LNCaP clone FGC (cell line): ENCODE results near the gene KCNN3.

ENCODE experiments used
- DNase-seq: peaks from one replicate; pipeline ENCODE4 v3.0.0-alpha.2; 2011; ENCODE audit warnings: low read depth
- H3K4me3 ChIP-seq: 2 replicates; pipeline ENCODE4 v1.5.1; 2011; ENCODE audit warnings: mild to moderate bottlenecking, low read depth, low read length, control low read depth
- TF ChIP-seq, protein P1 (sequence below): IDR thresholded peaks from 2 replicates; pipeline ENCODE4 v1.5.1; 2012; ENCODE audit warnings: mild to moderate bottlenecking; ENCODE audit not compliant: control insufficient read depth, insufficient read depth; ENCODE audit errors: extremely low read depth

The KCNN3 gene

DNA sequence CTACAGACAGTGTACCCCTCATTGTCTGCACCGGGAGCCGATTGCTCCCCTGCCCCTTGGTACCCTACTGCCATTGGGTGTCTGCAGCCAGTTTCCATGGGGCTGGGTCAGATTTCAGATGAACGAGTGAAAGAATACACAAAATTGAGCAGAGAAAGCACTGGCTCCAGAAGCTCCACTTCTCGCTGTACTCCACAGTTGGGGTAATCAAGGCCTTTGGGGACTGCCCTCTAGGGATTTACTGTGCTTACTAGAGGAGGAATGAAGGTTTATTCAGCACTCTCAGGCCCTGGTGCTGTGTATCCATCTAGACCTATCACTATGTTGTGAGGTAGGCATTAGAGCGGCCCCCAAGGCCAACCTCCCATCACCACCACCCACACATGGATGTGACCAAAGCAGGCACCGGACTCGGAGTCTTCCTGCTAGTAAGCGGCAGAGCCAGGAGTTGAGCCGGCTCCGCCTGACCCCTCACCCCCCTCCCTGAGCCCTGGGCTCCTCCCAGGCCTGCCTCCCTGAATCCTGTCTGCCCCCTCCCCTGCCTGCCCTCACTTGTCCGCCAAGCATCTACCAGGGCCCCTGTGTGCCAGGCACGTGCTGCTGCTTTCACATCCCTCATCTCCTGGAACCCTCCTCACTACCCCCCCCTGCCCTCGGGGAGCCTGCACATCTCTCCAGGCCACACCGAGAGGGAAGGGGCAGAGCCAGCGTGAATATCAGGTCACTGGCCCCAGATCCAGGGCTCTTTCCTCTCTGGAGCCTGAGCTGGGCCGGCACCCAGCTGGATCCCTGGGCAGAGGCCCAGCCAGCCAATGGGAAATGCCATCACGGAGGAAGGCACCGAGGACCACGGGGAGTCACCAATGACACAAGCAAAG, 23.3 kb downstream of the KCNN3 start:
- no peak overlapping the region for H3K4me3 ChIP-seq
- no peak for DNase-seq
- TF ChIP-seq, protein P1, sequence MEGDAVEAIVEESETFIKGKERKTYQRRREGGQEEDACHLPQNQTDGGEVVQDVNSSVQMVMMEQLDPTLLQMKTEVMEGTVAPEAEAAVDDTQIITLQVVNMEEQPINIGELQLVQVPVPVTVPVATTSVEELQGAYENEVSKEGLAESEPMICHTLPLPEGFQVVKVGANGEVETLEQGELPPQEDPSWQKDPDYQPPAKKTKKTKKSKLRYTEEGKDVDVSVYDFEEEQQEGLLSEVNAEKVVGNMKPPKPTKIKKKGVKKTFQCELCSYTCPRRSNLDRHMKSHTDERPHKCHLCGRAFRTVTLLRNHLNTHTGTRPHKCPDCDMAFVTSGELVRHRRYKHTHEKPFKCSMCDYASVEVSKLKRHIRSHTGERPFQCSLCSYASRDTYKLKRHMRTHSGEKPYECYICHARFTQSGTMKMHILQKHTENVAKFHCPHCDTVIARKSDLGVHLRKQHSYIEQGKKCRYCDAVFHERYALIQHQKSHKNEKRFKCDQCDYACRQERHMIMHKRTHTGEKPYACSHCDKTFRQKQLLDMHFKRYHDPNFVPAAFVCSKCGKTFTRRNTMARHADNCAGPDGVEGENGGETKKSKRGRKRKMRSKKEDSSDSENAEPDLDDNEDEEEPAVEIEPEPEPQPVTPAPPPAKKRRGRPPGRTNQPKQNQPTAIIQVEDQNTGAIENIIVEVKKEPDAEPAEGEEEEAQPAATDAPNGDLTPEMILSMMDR, result no peak

DNA sequence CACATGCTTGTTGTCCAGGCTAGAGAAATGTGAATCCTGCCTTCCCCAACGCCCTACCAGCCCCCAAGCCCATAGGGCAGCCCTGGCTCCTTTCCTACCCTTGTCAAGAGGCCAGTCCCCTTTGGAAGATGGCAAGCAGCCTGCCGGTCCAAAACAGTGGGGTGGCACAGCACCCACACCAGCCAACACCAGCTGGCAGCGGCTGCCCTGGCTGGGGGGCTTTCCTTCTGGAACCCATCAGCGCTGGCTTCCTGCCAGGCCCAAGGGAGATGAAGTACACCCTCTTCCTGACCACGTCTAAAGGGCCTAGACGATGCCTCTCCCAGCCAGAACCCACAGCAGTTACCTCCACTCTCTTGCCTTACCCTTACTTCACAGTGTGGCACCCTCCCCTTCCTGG, 24.2 kb downstream of the KCNN3 start:
- TF ChIP-seq, protein P1, result no peak
- H3K4me3 ChIP-seq, result no peak overlapping the region
- DNase-seq, result no peak

DNA sequence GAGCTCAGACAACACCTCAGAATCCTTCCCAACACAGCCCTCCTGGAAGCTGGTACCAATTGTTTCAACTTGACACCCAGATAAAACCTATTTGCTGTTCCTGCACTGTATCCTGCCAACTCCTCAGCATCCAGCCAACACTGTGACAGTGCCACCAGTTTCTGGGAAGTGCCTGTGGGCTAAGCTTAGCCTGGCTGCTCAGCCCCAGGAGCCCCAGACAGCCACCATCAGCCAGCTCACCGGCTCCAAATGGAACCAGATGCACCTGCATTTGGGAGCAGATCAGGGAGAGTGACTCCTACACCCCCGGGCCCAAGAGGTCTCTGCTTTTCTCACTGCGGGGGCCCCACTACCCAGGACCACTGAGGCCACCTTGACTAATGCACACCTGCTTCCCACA, 24.9 kb downstream of the KCNN3 start:
- no peak overlapping the region for H3K4me3 ChIP-seq
- no peak for DNase-seq
- TF ChIP-seq, protein P1, result no peak

DNA sequence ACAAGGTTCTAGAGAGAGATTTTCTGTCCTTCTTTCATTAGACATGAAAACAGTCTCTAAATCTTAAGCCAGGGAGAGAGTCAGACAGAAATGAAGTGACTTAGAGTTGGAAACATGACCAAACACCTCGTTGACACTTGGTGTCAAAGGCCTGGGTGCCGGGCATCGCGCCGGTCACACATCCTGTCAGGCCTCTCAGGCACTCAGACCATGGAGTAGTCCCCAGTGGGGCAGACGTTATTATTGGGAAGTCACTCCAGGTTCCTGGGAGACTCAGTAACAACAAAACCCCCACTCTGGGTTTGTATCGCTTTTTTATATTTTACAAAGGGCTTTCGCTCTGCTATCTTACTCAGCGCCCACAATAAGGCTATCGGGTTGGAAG, 25.8 kb downstream of the KCNN3 start:
- DNase-seq, result no peak
- H3K4me3 ChIP-seq, result no peak overlapping the region
- TF ChIP-seq, protein P1, result no peak

DNA sequence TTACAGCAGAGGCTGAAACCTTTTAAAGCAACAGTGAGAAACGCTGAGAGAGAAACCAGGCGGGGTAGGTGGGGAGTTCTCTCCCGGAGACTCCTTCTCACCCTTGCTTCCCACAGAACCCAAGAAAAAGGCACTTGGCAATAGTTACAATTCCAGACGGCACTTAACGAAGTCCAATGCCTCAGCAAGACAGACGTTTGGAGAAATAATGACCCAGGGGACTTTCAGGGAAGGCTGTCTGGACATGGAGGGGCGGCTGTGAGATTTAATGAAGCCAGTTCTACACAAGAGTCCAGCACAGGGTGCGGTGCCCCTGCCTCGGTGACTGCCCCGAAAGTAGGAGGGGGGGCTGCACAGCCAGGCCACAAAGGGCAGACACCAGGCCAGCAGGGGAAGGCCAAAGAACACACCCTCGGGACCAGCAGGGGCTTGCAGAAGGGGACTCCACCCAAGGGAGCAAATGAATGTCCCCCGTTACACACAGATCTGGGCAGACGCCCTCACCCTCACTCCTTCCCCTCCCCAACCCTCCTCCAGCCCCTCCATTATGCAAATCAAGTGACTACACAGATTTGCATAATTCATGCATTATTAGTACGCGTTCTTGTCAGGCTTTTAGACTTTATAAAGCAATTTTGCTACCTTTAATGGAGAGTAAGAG, 26.3 kb downstream of the KCNN3 start:
- no peak for DNase-seq
- TF ChIP-seq, protein P1, result no peak
- no peak overlapping the region for H3K4me3 ChIP-seq

DNA sequence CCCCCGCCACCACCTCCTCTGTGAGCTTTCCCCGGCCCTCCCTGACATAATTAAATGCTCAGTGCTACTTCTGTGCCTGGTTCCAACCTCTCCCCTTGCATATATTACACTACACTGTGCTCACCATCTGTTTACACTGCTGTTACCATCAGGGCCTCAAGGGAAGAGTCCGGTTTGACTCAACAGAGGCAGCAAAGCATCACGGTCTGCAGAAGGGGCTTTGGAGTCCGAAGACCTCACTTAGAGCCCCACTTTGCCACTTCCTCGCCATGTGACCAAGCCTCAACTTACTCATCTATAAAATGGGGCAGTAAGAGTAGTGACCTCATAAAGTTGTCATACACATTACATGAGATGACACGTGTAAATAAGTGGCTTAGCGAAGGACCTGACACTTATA, 27.4 kb downstream of the KCNN3 start:
- DNase-seq, result no peak
- TF ChIP-seq, protein P1, result no peak
- no peak overlapping the region for H3K4me3 ChIP-seq
